Immature natural killer cell (primary cell): ENCODE data around the gene ZNF787. TPM values are rescaled to one million over a fixed set of nuclear protein-coding genes. Genes with fewer than 3 reads are reported as not detected.

Experiments used
- DNase-seq, 3 donors: peaks; one replicate each; pipeline ENCODE4 v3.0.0; 2022; ENCODE audit warnings: mixed read lengths in 1 of 3
- H3K27ac Mint-ChIP-seq, 6 donors: one replicate each; pipeline ENCODE4 v1.8.0; 2020; ENCODE audit warnings: mixed read lengths in 6 of 6, mild to moderate bottlenecking in 5 of 6, inconsistent platforms in 4 of 6, moderate library complexity in 3 of 6
- H3K27me3 Mint-ChIP-seq, 3 donors: one replicate each; pipeline ENCODE4 v1.8.0; 2020 to 2021; ENCODE audit warnings: low read depth in 3 of 3, mild to moderate bottlenecking in 3 of 3, mixed read lengths in 3 of 3, moderate library complexity in 3 of 3, inconsistent platforms in 1 of 3
- H3K36me3 Mint-ChIP-seq, 3 donors: one replicate each; pipeline ENCODE4 v1.8.0; 2020; ENCODE audit warnings: mixed read lengths in 3 of 3, inconsistent platforms in 2 of 3, mild to moderate bottlenecking in 2 of 3
- H3K4me1 Mint-ChIP-seq, 2 donors: one replicate each; pipeline ENCODE4 v1.8.0; 2020; ENCODE audit warnings: inconsistent platforms in 2 of 2, mild to moderate bottlenecking in 2 of 2, mixed read lengths in 2 of 2, moderate library complexity in 1 of 2
- H3K4me3 Mint-ChIP-seq, 5 donors: one replicate each; pipeline ENCODE4 v1.8.0; 2020; ENCODE audit warnings: mild to moderate bottlenecking in 5 of 5, mixed read lengths in 5 of 5, inconsistent platforms in 3 of 5, moderate library complexity in 3 of 5
- H3K9me3 Mint-ChIP-seq, 6 donors: one replicate each; pipeline ENCODE4 v1.8.0; 2020; ENCODE audit warnings: mild to moderate bottlenecking in 6 of 6, mixed read lengths in 6 of 6, inconsistent platforms in 4 of 6, moderate library complexity in 3 of 6
- polyA plus RNA-seq, 3 donors: library from polyadenylated mRNA; unstranded; fragments of 300-500 nt; fragmentation: Illumina TruSeq; gene quantifications; one replicate each; pipeline ENCODE4 v1.2.3, GENCODE V29; 2021

Gene ZNF787
- 1 to 10 TPM in 2 of 3 donors, under 1 TPM in 1; 0.69 to 2.2 (median 1.5) TPM for polyA plus RNA-seq

DNA sequence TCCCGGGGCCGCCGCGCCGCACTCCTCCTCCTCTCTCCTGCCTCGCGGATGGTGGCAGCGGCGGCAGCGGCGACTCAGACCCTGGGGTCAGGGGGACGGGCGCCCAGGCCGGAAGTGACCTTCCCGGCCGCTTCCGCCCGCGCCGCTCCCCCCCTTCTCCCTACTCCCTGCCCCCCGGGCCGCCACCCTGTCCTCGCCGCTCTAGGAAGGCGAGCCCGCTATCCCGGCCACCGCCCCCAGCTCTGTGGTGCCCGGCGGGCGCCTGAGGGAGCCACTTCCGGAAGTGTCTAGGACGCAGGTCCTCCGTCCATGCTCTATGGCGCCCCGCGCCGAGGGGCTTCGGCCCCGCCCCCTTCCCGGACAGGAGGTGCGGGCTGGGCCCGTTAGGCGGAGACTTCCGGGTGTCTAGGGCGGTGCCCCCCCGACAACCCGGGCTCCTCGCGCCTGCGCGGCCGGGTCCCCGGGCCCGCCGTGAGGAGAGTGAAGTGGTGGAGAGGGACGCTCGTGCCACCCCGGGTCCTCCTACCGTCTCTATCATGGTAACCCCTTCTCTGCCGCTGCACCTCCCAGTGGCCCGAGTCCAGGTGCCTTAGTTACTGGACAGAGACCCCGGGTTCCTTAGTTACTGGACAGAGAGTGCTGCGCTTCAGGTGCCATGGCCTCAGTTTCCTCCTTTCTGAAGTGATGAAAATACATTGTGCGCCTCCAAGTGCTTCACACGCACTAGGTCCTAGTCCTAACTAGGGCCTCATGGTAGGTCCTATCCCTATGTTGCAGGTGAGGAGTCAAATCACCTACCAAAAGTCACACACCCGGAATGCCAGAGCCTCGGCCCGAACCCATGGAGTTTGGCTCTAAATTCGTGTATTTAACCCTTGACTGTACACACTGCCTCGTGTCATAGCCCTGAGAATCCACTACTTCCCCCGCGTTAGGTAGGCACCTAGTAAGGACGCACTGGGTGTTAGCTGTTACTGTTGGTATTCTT lies at the start of gene ZNF787:
Gene ZNF787, minus strand, starts transcription at position 116 of the 988 bp plus-strand sequence. CDS start 18,078 bp downstream, outside the sequence.
- peak within 1 kb of the TSS; percentile 84 to 94 (median 89) for H3K4me3 Mint-ChIP-seq
- H3K4me1 Mint-ChIP-seq: peaks cover 36 to 40% of the 10 kb centered on the region in 2 donors
- peaks cover 6 to 9% (median 7%) of the 10 kb centered on the region in 3 donors for H3K27me3 Mint-ChIP-seq
- DNase-seq: peak; percentile 98
- H3K36me3 Mint-ChIP-seq: no peaks in the 10 kb centered on the region
- H3K27ac Mint-ChIP-seq: peak within 1 kb of the TSS; percentile 86 to 97 (median 94)
- no peaks in the 10 kb centered on the region for H3K9me3 Mint-ChIP-seq

DNA sequence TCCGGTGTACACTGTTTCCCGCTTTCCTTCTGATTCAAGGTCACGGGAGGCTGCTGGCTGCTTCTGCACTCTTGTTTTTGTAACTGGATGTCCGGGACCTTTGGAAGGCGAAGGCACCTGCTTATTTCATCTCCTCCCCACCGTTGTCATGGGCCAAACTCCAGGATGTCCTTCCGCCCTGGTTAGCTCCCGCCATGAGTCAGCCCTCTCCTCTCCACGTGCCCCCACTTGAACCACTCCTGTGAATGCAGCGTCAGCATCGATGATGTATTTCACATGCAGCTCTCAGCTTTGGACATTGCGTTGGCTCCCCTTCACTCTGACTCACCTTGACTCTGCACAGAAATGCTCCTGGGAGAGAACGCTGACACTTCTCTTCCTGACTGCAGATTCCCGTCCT lies 49.2 kb upstream of the ZNF787 start:
- H3K36me3 Mint-ChIP-seq: no peaks in the 10 kb centered on the region
- peaks cover 6 to 7% of the 10 kb centered on the region in 2 donors for H3K4me1 Mint-ChIP-seq
- no peaks in the 10 kb centered on the region for H3K9me3 Mint-ChIP-seq
- peaks cover 4 to 16% (median 8%) of the 10 kb centered on the region in 3 donors for H3K27me3 Mint-ChIP-seq
- H3K4me3 Mint-ChIP-seq: no peak overlapping the region
- H3K27ac Mint-ChIP-seq: peak overlapping the region in 2 of 6 donors; percentile 18 to 58
- DNase-seq: no peak

DNA sequence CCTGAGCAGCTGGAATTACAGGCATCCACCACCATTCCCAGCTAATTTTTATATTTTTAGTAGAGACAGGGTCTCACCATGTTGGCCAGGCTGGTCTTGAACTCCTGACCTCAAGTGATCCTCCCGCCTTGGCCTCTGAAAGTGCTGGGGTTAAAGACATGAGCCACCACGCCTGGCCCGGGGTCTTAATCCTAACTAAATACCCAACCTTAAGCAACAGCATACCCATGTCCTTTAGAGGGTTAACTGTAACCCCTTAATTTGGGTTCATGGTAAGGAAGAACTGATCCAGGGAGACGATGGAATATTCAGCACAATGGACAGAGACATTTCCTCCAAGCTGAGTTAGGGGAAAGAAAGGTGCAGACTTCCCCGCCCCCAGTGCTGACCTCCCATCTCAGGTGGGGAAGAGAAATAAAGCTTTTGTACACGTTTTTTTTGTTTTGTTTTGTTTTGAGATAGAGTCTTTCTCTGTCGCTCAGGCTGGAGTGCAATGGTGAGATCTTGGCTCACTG lies 46.0 kb upstream of the ZNF787 start:
- Mint-ChIP-seq H3K27ac (no peak overlapping the region), H3K4me1 (peaks cover 6 to 7% of the 10 kb centered on the region in 2 donors), H3K9me3 (peaks cover 0 to 1% (median 0%) of the 10 kb centered on the region in 6 donors)

DNA sequence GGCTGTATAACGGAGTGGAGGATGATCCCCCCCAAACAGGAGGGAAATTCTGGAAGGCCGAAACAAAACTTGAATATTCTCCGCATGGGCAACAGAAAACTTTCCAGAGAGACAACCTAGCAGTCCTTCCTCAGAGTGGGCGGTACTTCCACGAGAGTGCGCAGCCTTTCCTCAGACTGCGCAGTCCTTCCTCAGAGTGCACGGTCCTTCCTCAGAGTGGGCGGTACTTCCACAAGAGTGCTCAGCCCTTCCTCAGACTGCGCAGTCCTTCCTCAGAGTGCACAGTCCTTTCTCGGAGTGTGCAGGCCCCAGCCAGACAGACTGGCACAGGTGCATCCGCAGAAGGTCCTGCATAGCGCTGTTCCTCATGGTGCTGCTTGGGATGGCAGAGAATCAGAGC lies 42.0 kb upstream of the ZNF787 start:
- Mint-ChIP-seq H3K9me3 (peaks cover 0 to 1% (median 0%) of the 10 kb centered on the region in 6 donors), H3K27ac (no peak overlapping the region), H3K4me1 (no peaks in the 10 kb centered on the region), H3K36me3 (peaks cover 8 to 12% (median 11%) of the 10 kb centered on the region in 3 donors), H3K27me3 (peaks cover 0 to 6% (median 4%) of the 10 kb centered on the region in 3 donors), H3K4me3 (no peak overlapping the region)
- DNase-seq: no peak

More for the DNA sequence above, 46.0 kb upstream of the ZNF787 start:
- Mint-ChIP-seq H3K27me3 (peaks cover 4 to 16% (median 9%) of the 10 kb centered on the region in 3 donors), H3K4me3 (no peak overlapping the region), H3K36me3 (peaks cover 0 to 2% (median 0%) of the 10 kb centered on the region in 3 donors)
- DNase-seq: no peak

DNA sequence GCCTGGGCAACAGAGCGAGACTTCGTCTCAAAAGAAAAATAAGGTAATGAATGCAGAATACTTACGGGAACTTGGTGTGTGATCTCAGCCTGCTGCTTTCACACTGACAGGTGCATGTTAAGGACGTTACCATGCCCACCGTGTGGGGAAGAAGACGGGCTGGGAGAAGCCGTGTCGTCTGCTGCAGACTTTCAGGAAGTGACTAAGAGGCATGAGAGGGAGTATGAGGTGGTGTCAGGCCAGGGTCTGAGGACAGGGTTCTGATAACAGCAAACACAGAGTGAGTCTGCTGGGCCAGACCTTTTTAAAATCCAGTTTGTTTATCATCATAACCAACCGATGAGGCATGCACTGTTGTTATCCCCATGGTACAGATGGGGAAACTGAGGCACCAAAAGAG lies 41.2 kb upstream of the ZNF787 start:
- Mint-ChIP-seq H3K27ac (no peak overlapping the region), H3K27me3 (peaks cover 0 to 6% (median 3%) of the 10 kb centered on the region in 3 donors), H3K36me3 (peaks cover 8 to 12% (median 11%) of the 10 kb centered on the region in 3 donors), H3K9me3 (peaks cover 0 to 1% (median 0%) of the 10 kb centered on the region in 6 donors), H3K4me1 (no peaks in the 10 kb centered on the region), H3K4me3 (no peak overlapping the region)
- no peak for DNase-seq

DNA sequence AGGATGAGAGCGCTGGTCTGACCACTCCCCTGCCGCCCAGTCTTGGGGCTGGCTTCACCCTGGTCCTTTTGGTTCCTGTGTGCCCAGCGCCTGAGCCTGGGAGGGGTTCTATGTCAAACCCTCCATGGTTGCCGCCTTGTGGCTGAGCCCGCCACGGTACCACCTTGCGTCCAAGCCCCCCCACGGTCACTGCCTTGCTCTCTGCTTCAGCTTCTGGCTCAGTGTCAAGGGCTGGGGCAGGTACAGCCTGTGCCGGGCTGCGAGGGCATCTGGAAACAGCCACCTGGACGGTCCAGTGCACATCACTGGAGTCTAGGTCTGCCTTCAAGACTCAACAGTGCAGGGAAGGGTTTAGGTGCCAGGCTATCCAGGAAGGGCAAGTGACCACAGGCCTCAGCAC lies 40.4 kb upstream of the ZNF787 start:
- no peaks in the 10 kb centered on the region for H3K4me1 Mint-ChIP-seq
- H3K27ac Mint-ChIP-seq: no peak overlapping the region
- H3K4me3 Mint-ChIP-seq: no peak overlapping the region
- H3K36me3 Mint-ChIP-seq: peaks cover 8 to 12% (median 11%) of the 10 kb centered on the region in 3 donors
- DNase-seq: no peak
- peaks cover 0 to 1% (median 0%) of the 10 kb centered on the region in 6 donors for H3K9me3 Mint-ChIP-seq
- H3K27me3 Mint-ChIP-seq: peaks cover 0 to 6% (median 1%) of the 10 kb centered on the region in 3 donors

DNA sequence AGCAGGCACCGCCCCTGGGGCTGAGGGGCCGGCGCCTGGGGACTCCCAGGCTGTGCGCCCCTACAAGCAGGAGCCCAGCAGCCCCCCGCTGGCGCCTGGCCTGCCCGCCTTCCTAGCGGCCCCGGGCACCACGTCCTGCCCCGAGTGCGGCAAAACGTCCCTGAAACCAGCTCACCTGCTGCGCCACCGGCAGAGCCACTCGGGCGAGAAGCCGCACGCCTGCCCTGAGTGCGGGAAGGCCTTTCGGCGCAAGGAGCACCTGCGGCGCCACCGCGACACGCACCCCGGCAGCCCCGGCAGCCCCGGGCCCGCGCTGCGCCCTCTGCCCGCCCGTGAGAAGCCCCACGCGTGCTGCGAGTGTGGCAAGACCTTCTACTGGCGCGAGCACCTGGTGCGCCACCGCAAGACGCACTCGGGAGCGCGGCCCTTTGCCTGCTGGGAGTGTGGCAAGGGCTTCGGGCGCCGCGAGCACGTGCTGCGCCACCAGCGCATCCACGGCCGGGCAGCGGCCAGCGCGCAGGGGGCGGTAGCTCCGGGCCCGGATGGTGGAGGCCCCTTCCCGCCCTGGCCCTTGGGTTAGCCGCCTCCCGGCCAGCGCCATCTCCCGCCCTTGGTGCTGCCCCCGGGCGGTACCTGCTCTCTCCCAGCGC lies 38.7 kb upstream of the ZNF787 start:
- Mint-ChIP-seq H3K36me3 (peaks cover 8 to 15% (median 12%) of the 10 kb centered on the region in 3 donors), H3K27me3 (peaks cover 0 to 4% (median 0%) of the 10 kb centered on the region in 3 donors), H3K9me3 (peaks cover 0 to 1% (median 0%) of the 10 kb centered on the region in 6 donors), H3K27ac (no peak overlapping the region), H3K4me3 (no peak overlapping the region), H3K4me1 (no peaks in the 10 kb centered on the region)
- no peak for DNase-seq

DNA sequence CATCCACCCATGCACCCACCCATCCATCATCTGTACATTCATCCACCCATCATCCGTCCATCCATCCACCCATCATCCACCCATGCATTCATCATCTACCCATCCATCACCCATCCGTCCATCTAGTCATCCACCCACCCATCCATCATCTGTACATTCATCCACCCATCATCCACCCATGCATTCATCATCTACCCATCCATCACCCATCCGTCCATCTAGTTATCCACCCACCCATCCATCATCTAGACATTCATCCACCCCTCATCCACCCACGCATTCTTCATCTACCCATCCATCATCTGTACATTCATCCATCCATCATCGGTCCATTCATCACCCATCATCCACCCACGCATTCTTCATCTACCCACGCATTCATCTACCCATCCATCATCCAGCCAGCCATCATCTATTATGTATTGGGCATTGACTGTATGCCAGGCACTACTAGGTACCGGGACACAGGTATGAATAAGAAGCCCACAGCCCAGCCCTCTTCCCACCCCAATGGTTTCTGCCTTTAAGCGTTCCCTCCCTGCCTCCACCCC lies 38.0 kb upstream of the ZNF787 start:
- H3K4me1 Mint-ChIP-seq: no peaks in the 10 kb centered on the region
- no peaks in the 10 kb centered on the region for H3K9me3 Mint-ChIP-seq
- peaks cover 8 to 15% (median 12%) of the 10 kb centered on the region in 3 donors for H3K36me3 Mint-ChIP-seq
- H3K27me3 Mint-ChIP-seq: peaks cover 0 to 4% (median 0%) of the 10 kb centered on the region in 3 donors
- no peak for DNase-seq
- H3K4me3 Mint-ChIP-seq: no peak overlapping the region
- H3K27ac Mint-ChIP-seq: no peak overlapping the region

DNA sequence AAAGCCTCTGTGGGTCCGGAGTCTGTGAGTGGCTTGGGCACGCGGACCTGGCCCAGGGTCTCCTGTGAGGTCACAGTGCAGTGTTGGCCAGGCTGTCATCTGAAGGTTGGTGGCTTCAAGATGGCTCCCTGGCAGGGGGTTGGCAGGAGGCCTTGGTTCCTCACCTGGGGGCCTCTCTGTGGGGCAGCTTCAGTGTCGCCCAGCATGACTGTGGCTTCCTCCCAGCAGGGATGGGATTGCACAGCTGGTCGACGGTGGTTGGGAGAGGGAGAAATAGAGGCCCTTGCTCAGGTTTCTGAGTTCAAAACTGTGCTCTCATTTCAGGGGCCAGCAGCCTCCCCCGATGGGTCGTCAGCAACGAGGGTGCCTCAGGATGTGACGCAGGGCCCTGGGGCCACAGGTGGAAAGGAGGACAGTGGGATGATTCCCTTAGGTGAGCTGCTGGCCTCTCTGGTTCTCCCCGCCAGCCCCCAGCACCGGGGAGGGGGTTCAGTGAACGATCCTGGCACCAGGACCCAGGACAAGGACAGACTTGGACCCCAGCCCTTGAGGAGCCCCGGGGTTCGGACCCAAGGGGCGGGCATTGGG lies 37.2 kb upstream of the ZNF787 start:
- Mint-ChIP-seq H3K9me3 (no peaks in the 10 kb centered on the region), H3K27me3 (peaks cover 0 to 4% (median 0%) of the 10 kb centered on the region in 3 donors)

DNA sequence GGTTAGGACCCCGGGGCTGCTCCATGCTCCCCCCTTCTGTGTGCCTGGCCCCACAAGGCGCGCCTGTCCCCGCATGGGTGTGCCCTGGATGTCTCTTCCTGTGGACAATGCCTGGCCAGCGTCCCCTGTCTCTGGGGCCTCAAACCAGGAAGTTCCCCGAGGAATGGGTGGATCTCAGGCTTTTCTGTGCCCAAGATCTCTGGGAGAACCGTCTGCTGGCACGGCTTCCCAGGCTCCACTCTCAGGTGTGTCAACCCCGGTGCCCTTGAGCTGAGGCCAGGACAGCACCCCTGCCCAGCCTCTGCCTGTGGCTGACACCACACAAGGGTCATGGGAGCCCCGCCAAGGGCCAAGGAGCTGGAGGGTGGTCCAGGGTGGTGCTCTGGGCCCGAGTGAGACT lies 35.7 kb upstream of the ZNF787 start:
- no peak for DNase-seq
- Mint-ChIP-seq H3K9me3 (no peaks in the 10 kb centered on the region), H3K27ac (no peak overlapping the region), H3K4me3 (no peak overlapping the region), H3K4me1 (no peaks in the 10 kb centered on the region), H3K36me3 (peaks cover 12 to 15% (median 13%) of the 10 kb centered on the region in 3 donors), H3K27me3 (no peaks in the 10 kb centered on the region)

More for the DNA sequence above, 37.2 kb upstream of the ZNF787 start:
- peaks cover 12 to 16% (median 15%) of the 10 kb centered on the region in 3 donors for H3K36me3 Mint-ChIP-seq
- DNase-seq: no peak
- H3K27ac Mint-ChIP-seq: no peak overlapping the region
- no peak overlapping the region for H3K4me3 Mint-ChIP-seq
- no peaks in the 10 kb centered on the region for H3K4me1 Mint-ChIP-seq

DNA sequence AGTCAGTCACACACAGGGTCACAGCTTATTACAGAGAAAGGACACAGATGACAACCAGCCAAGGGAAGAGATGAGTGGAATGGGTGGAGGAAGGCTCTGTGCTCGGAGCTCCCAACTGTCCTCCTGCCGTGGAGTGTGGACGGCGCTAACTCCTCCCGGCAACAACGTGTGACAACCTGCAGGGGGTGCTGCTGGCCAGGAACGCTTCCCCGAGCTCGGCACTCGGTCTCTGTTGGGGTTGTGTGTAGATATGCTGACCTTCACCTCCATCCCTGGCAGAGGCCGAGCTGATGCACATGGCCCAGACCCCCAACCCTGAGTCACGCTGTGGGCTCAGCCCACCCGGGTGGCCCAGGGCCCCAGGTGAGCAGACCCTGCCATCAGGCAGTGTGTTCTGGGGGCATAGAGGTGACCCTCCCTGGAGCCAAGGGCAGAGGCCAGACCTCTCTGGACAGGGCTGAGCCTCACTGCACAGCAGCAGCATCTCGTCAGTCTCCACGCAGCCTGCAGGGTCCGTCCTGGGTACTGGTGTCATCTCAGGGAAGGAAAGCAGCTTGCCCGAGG lies 34.1 kb upstream of the ZNF787 start:
- H3K27ac Mint-ChIP-seq: peak overlapping the region in 1 of 6 donors; percentile 11
- no peaks in the 10 kb centered on the region for H3K27me3 Mint-ChIP-seq
- H3K4me1 Mint-ChIP-seq: peaks cover 0 to 3% of the 10 kb centered on the region in 2 donors
- no peaks in the 10 kb centered on the region for H3K9me3 Mint-ChIP-seq
- no peak for DNase-seq
- H3K36me3 Mint-ChIP-seq: peaks cover 14 to 18% (median 16%) of the 10 kb centered on the region in 3 donors
- H3K4me3 Mint-ChIP-seq: no peak overlapping the region

DNA sequence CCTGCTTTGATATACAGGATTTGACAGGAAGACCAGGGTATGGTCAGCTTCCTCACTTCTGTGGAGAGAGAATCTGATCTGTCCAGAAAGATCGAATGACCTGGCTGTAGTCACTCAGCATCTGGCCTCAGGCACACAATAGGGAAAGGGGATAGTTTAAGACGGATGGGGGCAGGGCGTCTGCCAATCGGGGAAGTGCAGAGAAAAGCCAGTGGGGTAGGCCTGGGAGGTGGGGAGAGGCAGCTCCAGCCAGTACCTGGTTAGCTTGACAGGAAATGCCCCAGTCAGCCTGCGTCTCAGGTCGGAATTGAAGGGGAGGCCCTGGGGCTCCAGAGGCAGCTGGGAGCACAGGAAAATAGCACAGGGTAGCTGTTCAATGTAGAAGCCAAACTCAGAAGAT lies 32.4 kb upstream of the ZNF787 start:
- DNase-seq: no peak
- H3K4me1 Mint-ChIP-seq: peaks cover 4 to 5% of the 10 kb centered on the region in 2 donors
- peaks cover 10 to 14% (median 13%) of the 10 kb centered on the region in 3 donors for H3K36me3 Mint-ChIP-seq
- no peaks in the 10 kb centered on the region for H3K9me3 Mint-ChIP-seq
- no peaks in the 10 kb centered on the region for H3K27me3 Mint-ChIP-seq
- peak overlapping the region in 2 of 6 donors; percentile 8 to 28 for H3K27ac Mint-ChIP-seq
- H3K4me3 Mint-ChIP-seq: no peak overlapping the region

DNA sequence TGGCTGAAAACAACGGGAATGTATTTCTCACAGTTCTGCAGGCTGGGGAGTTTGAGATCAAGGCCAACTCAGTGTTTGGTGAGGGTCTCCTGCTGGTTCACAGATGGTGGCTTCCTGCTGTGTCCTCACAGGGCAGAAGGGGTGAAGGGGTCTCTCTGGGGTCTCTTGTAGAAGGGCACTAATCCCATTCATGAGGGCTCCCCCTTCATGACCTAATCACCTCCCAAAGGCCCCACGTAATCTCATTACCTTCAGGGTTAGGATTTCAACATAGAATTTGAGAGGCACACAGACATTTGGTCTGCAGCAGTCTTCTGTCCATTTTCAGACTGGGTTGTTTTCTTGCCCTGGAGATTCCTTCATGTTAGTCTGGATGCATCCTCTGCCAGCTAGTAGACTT lies 31.5 kb upstream of the ZNF787 start:
- Mint-ChIP-seq H3K27me3 (no peaks in the 10 kb centered on the region), H3K4me1 (peaks cover 4 to 5% of the 10 kb centered on the region in 2 donors), H3K27ac (no peak overlapping the region), H3K9me3 (no peaks in the 10 kb centered on the region), H3K4me3 (no peak overlapping the region), H3K36me3 (peaks cover 10 to 17% (median 12%) of the 10 kb centered on the region in 3 donors)
- DNase-seq: no peak
